IPS-18a (cell line): ENCODE data around the gene PRRT1.
A peak's percentile ranks its signal among the peaks of the same experiment; 100 is the strongest.
"Not testable (repeated sequence)": the region's sequence is repeated elsewhere in the genome, so short reads cannot be mapped to it uniquely, and the experiment has no call there.

ENCODE experiments used
- H3K27ac ChIP-seq: one replicate; pipeline ENCODE4 v1.5.1; 2013; ENCODE audit warnings: low read length
- H3K27me3 ChIP-seq: one replicate; pipeline ENCODE4 v1.6.1; 2013; ENCODE audit warnings: mild to moderate bottlenecking, low read length; ENCODE audit not compliant: control insufficient read depth, insufficient read depth
- H3K36me3 ChIP-seq: one replicate; pipeline ENCODE4 v1.6.1; 2013; ENCODE audit warnings: low read depth, low read length; ENCODE audit not compliant: control insufficient read depth
- H3K4me1 ChIP-seq: one replicate; pipeline ENCODE4 v1.6.1; 2013; ENCODE audit warnings: low read depth, low read length; ENCODE audit not compliant: control insufficient read depth
- H3K4me3 ChIP-seq: one replicate; pipeline ENCODE4 v1.5.1; 2013; ENCODE audit warnings: low read length
- H3K9ac ChIP-seq: one replicate; pipeline ENCODE4 v1.6.1; 2013; ENCODE audit warnings: mild to moderate bottlenecking, low read length, moderate library complexity
- H3K9me3 ChIP-seq: one replicate; pipeline ENCODE4 v1.6.1; 2013; ENCODE audit warnings: low read depth, low read length; ENCODE audit not compliant: control insufficient read depth

The PRRT1 gene

DNA sequence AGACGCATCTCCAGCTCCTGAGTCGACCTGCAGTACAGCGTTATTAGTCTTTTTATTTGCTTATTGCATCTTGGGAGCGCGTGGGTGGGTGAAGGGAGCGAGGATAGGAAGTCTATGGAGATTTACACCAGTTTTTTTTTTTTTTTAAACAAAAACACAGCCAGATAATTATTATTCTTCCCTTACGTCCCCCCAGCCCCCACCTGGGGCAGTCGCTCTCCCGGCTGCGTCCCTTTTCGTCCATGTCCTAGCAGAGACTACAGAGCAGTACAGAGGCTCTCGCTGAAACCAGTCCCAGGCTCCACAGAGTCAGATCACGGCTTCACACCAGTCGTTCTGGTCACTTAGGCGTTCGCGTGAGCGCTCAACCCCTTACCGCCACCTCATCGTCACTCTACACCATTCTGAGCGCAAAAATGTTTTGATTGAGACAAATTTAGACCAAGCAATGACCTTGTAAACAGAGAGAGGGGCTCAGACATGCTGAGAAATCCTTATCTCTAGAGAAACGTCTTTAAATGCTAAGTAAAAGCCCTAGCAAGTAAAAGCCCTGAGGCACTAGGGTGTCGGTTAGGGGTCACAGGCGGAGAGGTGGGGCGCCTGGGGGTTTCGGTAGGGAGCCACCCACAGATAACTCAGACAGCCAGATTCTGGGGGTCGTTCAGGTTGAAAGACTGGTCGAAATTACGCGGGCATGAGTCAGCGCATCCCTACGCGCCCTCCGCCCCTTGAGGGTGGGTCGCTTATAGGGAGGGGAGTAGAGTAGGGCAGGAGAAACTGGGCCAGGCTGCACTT, 1.2 kb upstream of the PRRT1 start:
- peak overlapping the region; percentile 95 for H3K9ac ChIP-seq

GRCh38 chr6:32151181-32151862, 417 bp downstream of the PRRT1 start:
- H3K4me3 ChIP-seq: peak overlapping the region; percentile 47
- no peaks in the 10 kb centered on the region for H3K9me3 ChIP-seq
- no peak overlapping the region for H3K27ac ChIP-seq
- no peak overlapping the region for H3K9ac ChIP-seq
- peaks cover 35% of the 10 kb centered on the region for H3K27me3 ChIP-seq
- peaks cover 27% of the 10 kb centered on the region for H3K4me1 ChIP-seq
- peaks cover 5% of the 10 kb centered on the region for H3K36me3 ChIP-seq

More for the DNA sequence above, 1.2 kb upstream of the PRRT1 start:
- H3K4me3 ChIP-seq: peak overlapping the region; percentile 98
- H3K36me3 ChIP-seq: peaks cover 15% of the 10 kb centered on the region
- peaks cover 35% of the 10 kb centered on the region for H3K27me3 ChIP-seq
- peaks cover 23% of the 10 kb centered on the region for H3K4me1 ChIP-seq
- peak overlapping the region; percentile 85 for H3K27ac ChIP-seq
- no peaks in the 10 kb centered on the region for H3K9me3 ChIP-seq

DNA sequence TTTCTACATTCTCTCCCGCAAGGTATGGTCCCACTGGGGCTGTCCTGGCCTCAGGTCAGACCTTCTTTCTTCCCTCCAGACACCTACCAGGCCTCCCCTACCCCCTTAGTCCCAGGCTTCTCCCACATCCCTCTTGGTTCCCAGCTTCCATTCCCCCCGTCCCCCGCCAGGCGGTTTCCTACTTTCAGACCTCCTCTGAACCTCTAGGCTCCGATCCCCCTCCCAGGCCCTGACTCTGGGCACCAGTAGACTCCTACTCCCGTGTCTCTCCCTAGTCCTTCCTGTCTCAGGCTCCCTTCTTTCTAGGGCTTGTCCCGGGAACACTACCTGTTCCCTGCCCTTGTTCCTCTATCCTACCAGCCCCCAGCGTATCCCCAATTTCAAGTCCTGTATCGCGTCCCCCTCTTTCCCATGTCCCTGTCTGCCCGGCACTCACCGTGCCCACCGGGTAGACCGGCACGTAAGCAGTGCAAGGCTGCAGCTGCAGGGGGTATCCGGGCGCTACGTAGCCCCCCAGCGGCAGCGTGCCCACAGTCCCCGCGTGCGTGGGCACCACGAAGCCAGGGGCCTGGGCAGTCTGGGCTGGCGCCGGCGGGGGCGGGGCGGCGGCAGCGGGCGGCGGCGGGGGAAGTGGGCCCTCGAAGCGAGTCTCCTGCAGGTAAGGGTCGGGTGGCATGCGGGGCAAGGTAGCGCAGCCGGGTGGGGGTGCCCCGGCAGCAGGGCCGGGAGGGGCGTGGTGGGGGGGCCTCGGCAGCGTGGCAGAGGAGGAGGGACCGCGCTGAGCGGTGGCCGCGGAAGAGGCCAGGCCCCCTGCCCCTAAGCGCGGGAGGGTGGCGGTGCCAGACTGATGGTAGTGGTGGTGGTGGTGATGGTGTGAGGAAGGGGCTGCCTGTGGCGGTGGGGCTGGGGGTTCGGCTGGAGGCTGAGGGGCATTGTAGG, 1.5 kb downstream of the PRRT1 start:
- no peaks in the 10 kb centered on the region for H3K9me3 ChIP-seq
- no peaks in the 10 kb centered on the region for H3K36me3 ChIP-seq
- H3K9ac ChIP-seq: no peak overlapping the region
- peak overlapping the region; percentile 47 for H3K4me3 ChIP-seq
- peaks cover 35% of the 10 kb centered on the region for H3K27me3 ChIP-seq
- peaks cover 27% of the 10 kb centered on the region for H3K4me1 ChIP-seq
- H3K27ac ChIP-seq: no peak overlapping the region

DNA sequence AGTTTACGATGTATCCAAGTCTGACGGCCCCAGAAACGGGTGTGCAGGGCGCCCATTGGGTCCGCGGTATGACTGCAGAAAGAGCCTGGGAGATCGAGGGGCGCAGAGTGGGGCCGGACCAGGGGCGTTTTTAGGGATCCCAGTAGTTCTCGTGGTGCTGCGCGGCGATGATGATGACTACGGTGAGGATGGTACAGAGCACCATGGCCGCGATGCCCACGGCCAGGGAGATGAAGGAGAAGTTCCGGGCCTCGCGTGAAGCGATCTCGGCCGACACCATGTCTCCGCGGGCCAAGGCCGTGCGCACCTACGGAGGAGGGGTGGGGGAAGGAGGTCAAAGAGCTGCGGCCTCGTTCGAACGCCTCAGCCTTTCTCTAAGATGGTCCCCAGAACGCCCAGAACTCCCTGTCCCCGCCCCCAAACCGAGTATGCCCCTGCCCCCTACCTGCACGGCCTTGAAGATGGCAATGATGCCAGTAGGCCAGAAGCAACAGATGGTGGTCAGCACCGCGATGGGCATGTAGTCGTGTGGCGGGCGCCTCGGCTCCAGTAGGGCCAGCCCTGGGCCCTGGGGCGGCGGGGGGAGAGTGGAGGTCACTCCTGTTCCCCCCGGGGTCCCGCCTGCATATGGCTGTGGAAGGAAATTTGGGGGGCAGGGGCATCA, 2.5 kb downstream of the PRRT1 start:
- no peak overlapping the region for H3K27ac ChIP-seq
- no peaks in the 10 kb centered on the region for H3K9me3 ChIP-seq
- peaks cover 24% of the 10 kb centered on the region for H3K4me1 ChIP-seq
- H3K27me3 ChIP-seq: peaks cover 35% of the 10 kb centered on the region
- H3K36me3 ChIP-seq: no peaks in the 10 kb centered on the region
- H3K4me3 ChIP-seq: no peak overlapping the region
- H3K9ac ChIP-seq: no peak overlapping the region

- H3K4me1 ChIP-seq: peaks cover 24% of the 10 kb centered on the region
- H3K4me3 ChIP-seq: no peak overlapping the region
- no peaks in the 10 kb centered on the region for H3K9me3 ChIP-seq
- no peak overlapping the region for H3K9ac ChIP-seq
- H3K27me3 ChIP-seq: peaks cover 35% of the 10 kb centered on the region
- H3K36me3 ChIP-seq: no peaks in the 10 kb centered on the region
- no peak overlapping the region for H3K27ac ChIP-seq
These were observed 3.2 kb downstream of the PRRT1 start for GRCh38 chr6:32148289-32149091.

DNA sequence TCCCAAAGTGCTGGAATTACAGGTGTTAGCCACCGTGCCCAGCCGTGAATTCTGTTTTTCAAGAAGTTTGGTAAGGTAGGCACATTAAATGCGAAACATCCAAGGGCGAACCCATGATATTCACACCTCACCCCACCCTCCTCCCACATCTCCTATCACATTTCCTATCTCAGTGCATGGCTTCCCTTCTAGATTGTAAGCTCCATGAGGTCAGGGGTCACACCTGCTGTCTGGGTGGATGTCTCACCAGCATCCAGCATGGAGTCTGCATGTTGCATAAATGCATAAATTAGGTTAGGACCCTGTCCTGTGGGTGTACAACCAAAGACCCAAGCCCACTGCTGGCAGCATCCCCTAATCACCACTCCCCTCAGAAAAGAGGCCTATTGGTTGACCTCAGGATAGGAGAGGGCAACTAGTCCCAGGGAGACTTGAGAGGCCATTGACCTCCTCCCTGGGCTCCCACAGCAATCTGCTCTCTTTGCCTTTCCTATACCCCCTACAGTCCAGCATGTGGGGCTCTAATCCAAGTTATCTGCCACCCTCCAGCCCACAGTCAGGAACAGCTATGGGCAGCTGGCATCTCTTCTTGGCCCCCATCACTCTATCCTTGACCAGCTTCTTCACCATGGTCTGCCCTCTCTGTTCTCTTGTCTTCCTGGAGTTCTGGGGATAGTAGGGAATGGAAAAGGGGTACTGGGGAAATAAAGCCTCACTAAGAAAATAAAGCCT, 4.2 kb downstream of the PRRT1 start:
- Histone ChIP-seq H3K27me3 (peaks cover 28% of the 10 kb centered on the region), H3K9me3 (no peaks in the 10 kb centered on the region), H3K4me1 (peaks cover 18% of the 10 kb centered on the region), H3K9ac (no peak overlapping the region), H3K4me3 (no peak overlapping the region), H3K36me3 (no peaks in the 10 kb centered on the region), H3K27ac (no peak overlapping the region)

GRCh38 chr6:32146687-32147086, 5.1 kb downstream of the PRRT1 start:
- H3K27me3 ChIP-seq: peaks cover 21% of the 10 kb centered on the region
- H3K9me3 ChIP-seq: no peaks in the 10 kb centered on the region
- H3K27ac ChIP-seq: no peak overlapping the region
- no peaks in the 10 kb centered on the region for H3K36me3 ChIP-seq
- H3K4me3 ChIP-seq: no peak overlapping the region
- peaks cover 12% of the 10 kb centered on the region for H3K4me1 ChIP-seq
- no peak overlapping the region for H3K9ac ChIP-seq

DNA sequence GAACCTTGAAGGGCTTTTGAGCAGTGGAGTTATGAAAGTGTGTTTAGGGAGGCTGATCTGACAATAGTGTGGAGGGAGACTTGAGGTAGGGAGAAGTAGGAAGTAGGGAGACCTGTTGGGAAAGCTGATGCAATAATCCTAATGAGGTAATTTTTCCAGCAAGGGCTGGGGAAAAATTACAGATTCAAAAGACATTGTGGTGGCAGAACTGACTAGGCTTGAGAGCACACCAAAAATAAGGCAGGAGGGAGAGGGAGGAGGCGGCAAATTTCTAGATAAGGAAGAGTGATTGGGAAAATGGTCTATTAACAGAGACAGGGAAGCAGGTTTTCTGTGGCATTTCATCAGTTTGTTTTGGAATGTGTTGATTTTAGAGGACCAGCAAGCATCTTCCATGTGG, 5.5 kb downstream of the PRRT1 start:
- Histone ChIP-seq H3K4me3 (no peak overlapping the region), H3K9ac (no peak overlapping the region), H3K4me1 (peaks cover 9% of the 10 kb centered on the region), H3K27me3 (peaks cover 19% of the 10 kb centered on the region), H3K9me3 (no peaks in the 10 kb centered on the region), H3K36me3 (no peaks in the 10 kb centered on the region), H3K27ac (no peak overlapping the region)

DNA sequence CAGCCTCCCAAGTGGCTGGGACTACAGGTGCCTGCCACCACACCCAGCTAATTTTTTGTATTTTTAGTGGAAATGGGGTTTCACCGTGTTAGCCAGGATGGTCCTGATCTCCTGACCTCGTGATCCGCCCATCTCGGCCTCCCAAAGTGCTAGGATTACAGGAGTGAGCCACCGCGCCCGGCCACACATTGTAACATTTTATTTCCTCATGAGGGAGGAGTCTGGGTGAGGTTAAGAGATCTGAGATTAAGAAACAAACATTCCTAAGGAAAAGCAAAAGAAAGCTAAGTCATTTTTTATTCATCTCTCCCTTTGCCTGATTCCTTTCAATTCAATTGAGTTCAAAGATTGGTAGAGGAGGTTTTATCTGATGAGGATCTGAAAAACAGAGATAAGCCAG, 7.5 kb downstream of the PRRT1 start:
- not testable (repeated sequence) for H3K4me3 ChIP-seq, H3K27ac ChIP-seq, H3K9ac ChIP-seq, H3K27me3 ChIP-seq, H3K9me3 ChIP-seq, H3K36me3 ChIP-seq, H3K4me1 ChIP-seq

DNA sequence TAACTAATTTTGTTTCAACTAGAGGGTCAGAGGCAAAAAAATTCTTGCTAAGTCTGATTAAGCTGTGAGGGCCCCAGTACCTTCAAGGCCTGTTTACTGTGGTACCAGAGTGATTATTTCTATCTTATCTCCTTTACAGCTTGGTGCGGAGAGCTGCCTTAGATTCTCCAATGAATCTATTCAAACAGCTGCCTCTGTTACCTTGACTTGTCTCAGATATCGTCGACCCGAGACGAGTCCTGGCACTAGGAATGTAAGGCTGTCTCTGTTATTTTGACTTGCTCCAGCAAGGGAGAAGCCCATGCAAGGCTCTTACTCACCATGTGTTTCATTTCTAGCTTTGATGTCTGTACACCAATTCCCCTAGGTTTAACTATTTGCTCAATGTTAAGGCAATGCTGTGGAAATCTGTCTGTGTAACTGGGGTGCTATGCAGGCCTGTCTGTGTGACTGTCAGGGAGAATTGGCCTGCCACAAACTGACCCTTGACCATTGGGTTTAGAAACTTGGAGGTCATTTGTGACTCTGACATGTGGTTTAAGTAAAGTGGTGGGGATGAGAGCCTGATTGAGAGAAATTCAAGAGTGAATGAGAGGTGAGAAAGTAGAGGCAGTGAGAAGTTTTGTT, 11.2 kb downstream of the PRRT1 start:
- Histone ChIP-seq H3K27me3 (no peaks in the 10 kb centered on the region), H3K27ac (no peak overlapping the region), H3K4me1 (no peaks in the 10 kb centered on the region), H3K9me3 (no peaks in the 10 kb centered on the region), H3K4me3 (no peak overlapping the region), H3K36me3 (no peaks in the 10 kb centered on the region), H3K9ac (no peak overlapping the region)
